ENCODE data around the gene LDLRAD4. TPM values are rescaled to one million over a fixed set of nuclear protein-coding genes. Genes with fewer than 3 reads are reported as not detected.

The LDLRAD4 gene
- total and polyA plus RNA-seq, 2 experiments from 2014 or later = 0.73 to 1.9 TPM

DNA sequence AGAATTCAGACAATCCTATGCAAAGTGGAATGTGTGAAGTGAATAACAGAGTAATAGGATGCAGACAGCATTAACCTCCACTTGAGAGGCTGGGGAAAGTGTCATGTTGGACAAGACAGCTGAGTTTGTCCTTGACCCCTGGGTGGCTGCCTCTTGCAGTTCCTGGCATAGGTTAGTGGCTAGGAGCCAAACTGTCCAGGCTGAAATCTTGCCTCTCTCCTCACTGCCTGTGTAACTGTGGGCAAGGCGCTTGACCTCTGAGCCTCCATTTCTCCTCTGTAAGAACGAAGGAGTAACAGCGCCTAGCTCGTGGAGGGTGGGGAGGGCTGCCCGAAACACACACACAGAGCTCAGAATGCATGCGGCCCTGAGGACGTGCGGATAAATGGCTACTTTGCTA, 34.8 kb upstream of the LDLRAD4 start (continued):
- TF ChIP-seq, protein P1, sequence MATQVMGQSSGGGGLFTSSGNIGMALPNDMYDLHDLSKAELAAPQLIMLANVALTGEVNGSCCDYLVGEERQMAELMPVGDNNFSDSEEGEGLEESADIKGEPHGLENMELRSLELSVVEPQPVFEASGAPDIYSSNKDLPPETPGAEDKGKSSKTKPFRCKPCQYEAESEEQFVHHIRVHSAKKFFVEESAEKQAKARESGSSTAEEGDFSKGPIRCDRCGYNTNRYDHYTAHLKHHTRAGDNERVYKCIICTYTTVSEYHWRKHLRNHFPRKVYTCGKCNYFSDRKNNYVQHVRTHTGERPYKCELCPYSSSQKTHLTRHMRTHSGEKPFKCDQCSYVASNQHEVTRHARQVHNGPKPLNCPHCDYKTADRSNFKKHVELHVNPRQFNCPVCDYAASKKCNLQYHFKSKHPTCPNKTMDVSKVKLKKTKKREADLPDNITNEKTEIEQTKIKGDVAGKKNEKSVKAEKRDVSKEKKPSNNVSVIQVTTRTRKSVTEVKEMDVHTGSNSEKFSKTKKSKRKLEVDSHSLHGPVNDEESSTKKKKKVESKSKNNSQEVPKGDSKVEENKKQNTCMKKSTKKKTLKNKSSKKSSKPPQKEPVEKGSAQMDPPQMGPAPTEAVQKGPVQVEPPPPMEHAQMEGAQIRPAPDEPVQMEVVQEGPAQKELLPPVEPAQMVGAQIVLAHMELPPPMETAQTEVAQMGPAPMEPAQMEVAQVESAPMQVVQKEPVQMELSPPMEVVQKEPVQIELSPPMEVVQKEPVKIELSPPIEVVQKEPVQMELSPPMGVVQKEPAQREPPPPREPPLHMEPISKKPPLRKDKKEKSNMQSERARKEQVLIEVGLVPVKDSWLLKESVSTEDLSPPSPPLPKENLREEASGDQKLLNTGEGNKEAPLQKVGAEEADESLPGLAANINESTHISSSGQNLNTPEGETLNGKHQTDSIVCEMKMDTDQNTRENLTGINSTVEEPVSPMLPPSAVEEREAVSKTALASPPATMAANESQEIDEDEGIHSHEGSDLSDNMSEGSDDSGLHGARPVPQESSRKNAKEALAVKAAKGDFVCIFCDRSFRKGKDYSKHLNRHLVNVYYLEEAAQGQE (IDR thresholded peaks at IDR 0.05; ENCODE audit: unreplicated experiment) = no peak
- TF ChIP-seq NANOG (IDR thresholded peaks at IDR 0.05; ENCODE audit: borderline replicate concordance) = no peak
- TF ChIP-seq EZH2phosphoT487 (IDR thresholded peaks at IDR 0.05; ENCODE audit: unreplicated experiment) = no peak
- TF ChIP-seq ZNF114 (CRISPR knock-in tag; IDR thresholded peaks at IDR 0.05) = no peak
- TF ChIP-seq CREB1 (CRISPR knock-in tag; IDR thresholded peaks at IDR 0.05; ENCODE audit: low read depth) = no peak
- no peak for TF ChIP-seq ZNF331 (CRISPR knock-in tag; IDR thresholded peaks at IDR 0.05; ENCODE audit: low read depth)
- TF ChIP-seq EZH2 (IDR thresholded peaks at IDR 0.05; ENCODE audit: low read depth, unreplicated experiment) = no peak
- no peak for TF ChIP-seq JUNB (IDR thresholded peaks at IDR 0.05; ENCODE audit: unreplicated experiment)
- TF ChIP-seq, protein P2, sequence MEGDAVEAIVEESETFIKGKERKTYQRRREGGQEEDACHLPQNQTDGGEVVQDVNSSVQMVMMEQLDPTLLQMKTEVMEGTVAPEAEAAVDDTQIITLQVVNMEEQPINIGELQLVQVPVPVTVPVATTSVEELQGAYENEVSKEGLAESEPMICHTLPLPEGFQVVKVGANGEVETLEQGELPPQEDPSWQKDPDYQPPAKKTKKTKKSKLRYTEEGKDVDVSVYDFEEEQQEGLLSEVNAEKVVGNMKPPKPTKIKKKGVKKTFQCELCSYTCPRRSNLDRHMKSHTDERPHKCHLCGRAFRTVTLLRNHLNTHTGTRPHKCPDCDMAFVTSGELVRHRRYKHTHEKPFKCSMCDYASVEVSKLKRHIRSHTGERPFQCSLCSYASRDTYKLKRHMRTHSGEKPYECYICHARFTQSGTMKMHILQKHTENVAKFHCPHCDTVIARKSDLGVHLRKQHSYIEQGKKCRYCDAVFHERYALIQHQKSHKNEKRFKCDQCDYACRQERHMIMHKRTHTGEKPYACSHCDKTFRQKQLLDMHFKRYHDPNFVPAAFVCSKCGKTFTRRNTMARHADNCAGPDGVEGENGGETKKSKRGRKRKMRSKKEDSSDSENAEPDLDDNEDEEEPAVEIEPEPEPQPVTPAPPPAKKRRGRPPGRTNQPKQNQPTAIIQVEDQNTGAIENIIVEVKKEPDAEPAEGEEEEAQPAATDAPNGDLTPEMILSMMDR (conservative IDR thresholded peaks at IDR 0.05; ENCODE audit: low read depth in 2 of 2) = no peak

GRCh38 chr18:13184396-13184795, 34.2 kb upstream of the LDLRAD4 start:
- Histone ChIP-seq H3F3A (replicated peaks; ENCODE audit: low read depth) (0 out of 2 replicates have a peak, but pooled peaks cover 3% of the 10 kb centered on the region), H2AFZ (no peak overlapping the region), H3K27me3 (ENCODE audit: insufficient read depth) (no peaks in the 10 kb centered on the region), H3K27ac (ENCODE audit: low read depth) (no peak overlapping the region), H3K4me2 (no peak overlapping the region), H3K79me2 (replicated peaks; ENCODE audit: insufficient read depth) (no peaks in the 10 kb centered on the region), H3K4me3 (no peak overlapping the region), H3K4me1 (ENCODE audit: insufficient read depth) (no peaks in the 10 kb centered on the region), H3K36me3 (ENCODE audit: insufficient read depth) (no peaks in the 10 kb centered on the region), H4K20me1 (replicated peaks; ENCODE audit: insufficient read depth) (no peaks in the 10 kb centered on the region), H3K9me2 (ENCODE audit: insufficient read depth) (no peaks in the 10 kb centered on the region)
- Mint-ChIP-seq H3K4me1 (peaks cover 14% of the 10 kb centered on the region), H3K27ac (no peak overlapping the region), H3K27me3 (ENCODE audit: insufficient read depth, low read depth, poor library complexity) (peaks cover 3% of the 10 kb centered on the region), H3K36me3 (ENCODE audit: low read depth) (no peaks in the 10 kb centered on the region), H3K4me3 (no peak overlapping the region), H3K9me3 (peaks cover 14% of the 10 kb centered on the region; the same call in 2 of the 3 replicates)
- DNase-seq (ENCODE audit: low spot score) (no peak), ATAC-seq (no peak)
- TF ChIP-seq EZH2phosphoT487 (IDR thresholded peaks at IDR 0.05; ENCODE audit: unreplicated experiment) (no peak), POLR2AphosphoS5 (IDR thresholded peaks at IDR 0.05; ENCODE audit: low read depth) (no peak), JUNB (IDR thresholded peaks at IDR 0.05; ENCODE audit: unreplicated experiment) (no peak), ZNF331 (CRISPR knock-in tag; IDR thresholded peaks at IDR 0.05; ENCODE audit: low read depth) (no peak), CREB1 (CRISPR knock-in tag; IDR thresholded peaks at IDR 0.05; ENCODE audit: low read depth) (no peak), STAT1 (IDR thresholded peaks at IDR 0.05; ENCODE audit: unreplicated experiment) (no peak), ZNF114 (CRISPR knock-in tag; IDR thresholded peaks at IDR 0.05) (no peak), NANOG (IDR thresholded peaks at IDR 0.05; ENCODE audit: borderline replicate concordance) (no peak), EZH2 (IDR thresholded peaks at IDR 0.05; ENCODE audit: low read depth, unreplicated experiment) (no peak)
- TF ChIP-seq, protein P3, sequence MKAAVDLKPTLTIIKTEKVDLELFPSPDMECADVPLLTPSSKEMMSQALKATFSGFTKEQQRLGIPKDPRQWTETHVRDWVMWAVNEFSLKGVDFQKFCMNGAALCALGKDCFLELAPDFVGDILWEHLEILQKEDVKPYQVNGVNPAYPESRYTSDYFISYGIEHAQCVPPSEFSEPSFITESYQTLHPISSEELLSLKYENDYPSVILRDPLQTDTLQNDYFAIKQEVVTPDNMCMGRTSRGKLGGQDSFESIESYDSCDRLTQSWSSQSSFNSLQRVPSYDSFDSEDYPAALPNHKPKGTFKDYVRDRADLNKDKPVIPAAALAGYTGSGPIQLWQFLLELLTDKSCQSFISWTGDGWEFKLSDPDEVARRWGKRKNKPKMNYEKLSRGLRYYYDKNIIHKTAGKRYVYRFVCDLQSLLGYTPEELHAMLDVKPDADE (IDR thresholded peaks at IDR 0.05) = no peak
- TF ChIP-seq, protein P2 (conservative IDR thresholded peaks at IDR 0.05; ENCODE audit: low read depth in 2 of 2) = no peak
- TF ChIP-seq, protein P1 (IDR thresholded peaks at IDR 0.05; ENCODE audit: unreplicated experiment) = no peak

All from GM23338 (cell line).